H1 (cell line): ENCODE measurements around the gene RPLP2. TPM values are rescaled to one million over a fixed set of nuclear protein-coding genes. Genes with fewer than 3 reads are reported as not detected.

Experiments
- CHD7 ChIP-seq: fragments of 300-600 bp; sonication (generic); IDR thresholded peaks from 2 replicates; pipeline ENCODE4 v1.7.1; 2012; ENCODE audit warnings: low read length, moderate library complexity, mild to moderate bottlenecking, inconsistent platforms; ENCODE audit not compliant: insufficient replicate concordance
- polyA plus RNA-seq, 7 experiments: library from polyadenylated mRNA; depleted of rRNA in 3 of 7; stranded (reverse) in 5 of 7; unstranded in 2 of 7; fragments of >200 nt in 5 of 7; fragments of 200-250 nt in 2 of 7; gene quantifications; 1 replicate in 5 of 7; 2 replicates in 1 of 7; 4 replicates in 1 of 7; pipeline versions ENCODE4 v1.2.1 to v1.2.3, GENCODE V29; 2011 to 2013; ENCODE audit warnings: missing spikeins in 2 of 7, mixed read lengths in 2 of 7
- total RNA-seq: library from RNA; stranded (reverse); fragmentation: NEBNext Ultra II Directional; extraction: Animal tissue kit (Norgen Biotek cat#: 25700); gene quantifications from 2 replicates; pipeline ENCODE4 v1.2.1, GENCODE V29; 2021

The RPLP2 gene
- total and polyA plus RNA-seq, 2 of the 8 experiments (the other 6 are each of a cell fraction or from before 2014, with no cell fraction given), result 1,789 to 2,106 TPM

DNA sequence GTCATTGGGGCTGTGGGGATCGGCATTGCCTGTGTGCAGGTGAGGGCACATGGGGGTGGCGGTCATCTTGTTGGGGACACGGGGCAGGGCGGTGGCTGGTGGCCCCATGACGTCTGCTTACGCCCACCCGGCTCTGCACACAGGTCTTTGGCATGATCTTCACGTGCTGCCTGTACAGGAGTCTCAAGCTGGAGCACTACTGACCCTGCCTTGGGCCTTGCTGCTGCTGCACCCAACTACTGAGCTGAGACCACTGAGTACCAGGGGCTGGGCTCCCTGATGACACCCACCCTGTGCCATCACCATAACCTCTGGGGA, 28.2 kb downstream of the RPLP2 start (continued):
- no peak for TF ChIP-seq CHD7
- TF ChIP-seq, all 59 proteins: peak for 0
